Activated CD4-positive, CD25-positive, alpha-beta regulatory T cell treated with anti-CD3 and anti-CD28 coated beads, Interleukin-2, amount 50 U/mL, for 16 hours (primary cell): Measurements from ENCODE around the gene ARRB1.
"Not testable (repeated sequence)": the region's sequence is repeated elsewhere in the genome, so short reads cannot be mapped to it uniquely, and the experiment has no call there.

Experiments
- DNase-seq: peaks from one replicate; pipeline ENCODE4 v3.0.0-alpha.2; 2020; ENCODE audit warnings: low read depth, low spot score

Gene ARRB1

GRCh38 chr11:75371949-75372876 lies 20.8 kb upstream of the ARRB1 start:
- DNase-seq: no peak

GRCh38 chr11:75369560-75370255 lies 18.2 kb upstream of the ARRB1 start:
- DNase-seq: no peak

- not testable (repeated sequence) for DNase-seq
These were observed 15.4 kb upstream of the ARRB1 start for GRCh38 chr11:75366826-75367225.

GRCh38 chr11:75365711-75366181 lies 14.3 kb upstream of the ARRB1 start:
- no peak for DNase-seq

- DNase-seq: not testable (repeated sequence)
These were observed 10.8 kb upstream of the ARRB1 start for GRCh38 chr11:75362285-75362684.

- no peak for DNase-seq
These were observed 5.2 kb upstream of the ARRB1 start for GRCh38 chr11:75356613-75357012.

- DNase-seq: no peak
These were observed 3.6 kb upstream of the ARRB1 start for GRCh38 chr11:75355051-75355450.

GRCh38 chr11:75352588-75353206 lies 1.2 kb upstream of the ARRB1 start:
- no peak for DNase-seq

- peak; percentile 21 for DNase-seq
These were observed 528 bp upstream of the ARRB1 start for GRCh38 chr11:75351791-75352587.

- DNase-seq: no peak
These were observed 519 bp downstream of the ARRB1 start for GRCh38 chr11:75350743-75351540.

- no peak for DNase-seq
These were observed 1.2 kb downstream of the ARRB1 start for GRCh38 chr11:75350122-75350742.

GRCh38 chr11:75349521-75350116 lies 1.8 kb downstream of the ARRB1 start:
- DNase-seq: no peak

GRCh38 chr11:75347781-75348566 lies 3.5 kb downstream of the ARRB1 start:
- DNase-seq: no peak

- no peak for DNase-seq
These were observed 4.4 kb downstream of the ARRB1 start for GRCh38 chr11:75346912-75347647.

- DNase-seq: no peak
These were observed 5.2 kb downstream of the ARRB1 start for GRCh38 chr11:75346296-75346695.

- no peak for DNase-seq
These were observed 5.9 kb downstream of the ARRB1 start for GRCh38 chr11:75345455-75346160.

GRCh38 chr11:75344761-75345454 lies 6.6 kb downstream of the ARRB1 start:
- no peak for DNase-seq
